ENCODE results near the gene EHD3.

DNA sequence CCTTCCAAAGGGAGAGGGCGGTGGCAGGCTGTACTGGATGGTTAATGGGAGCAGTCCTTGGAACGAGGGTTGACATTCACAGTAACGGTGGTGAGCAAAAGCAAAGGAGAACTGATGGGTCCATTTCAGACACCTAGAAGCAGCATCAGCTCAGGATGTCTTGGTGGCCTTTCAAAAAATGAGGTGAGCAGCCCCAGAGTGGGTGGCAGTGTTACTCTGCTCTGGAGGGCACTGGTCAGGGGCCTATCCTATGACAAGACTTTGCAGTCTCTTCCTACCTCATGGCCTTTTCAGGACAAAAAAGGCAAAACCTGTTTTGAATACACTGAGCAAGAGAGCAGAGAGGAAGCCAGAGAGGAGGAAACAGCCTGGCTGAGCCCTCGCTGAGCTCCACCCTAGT, 40.1 kb upstream of the EHD3 start:
- TF ChIP-seq, protein P1, sequence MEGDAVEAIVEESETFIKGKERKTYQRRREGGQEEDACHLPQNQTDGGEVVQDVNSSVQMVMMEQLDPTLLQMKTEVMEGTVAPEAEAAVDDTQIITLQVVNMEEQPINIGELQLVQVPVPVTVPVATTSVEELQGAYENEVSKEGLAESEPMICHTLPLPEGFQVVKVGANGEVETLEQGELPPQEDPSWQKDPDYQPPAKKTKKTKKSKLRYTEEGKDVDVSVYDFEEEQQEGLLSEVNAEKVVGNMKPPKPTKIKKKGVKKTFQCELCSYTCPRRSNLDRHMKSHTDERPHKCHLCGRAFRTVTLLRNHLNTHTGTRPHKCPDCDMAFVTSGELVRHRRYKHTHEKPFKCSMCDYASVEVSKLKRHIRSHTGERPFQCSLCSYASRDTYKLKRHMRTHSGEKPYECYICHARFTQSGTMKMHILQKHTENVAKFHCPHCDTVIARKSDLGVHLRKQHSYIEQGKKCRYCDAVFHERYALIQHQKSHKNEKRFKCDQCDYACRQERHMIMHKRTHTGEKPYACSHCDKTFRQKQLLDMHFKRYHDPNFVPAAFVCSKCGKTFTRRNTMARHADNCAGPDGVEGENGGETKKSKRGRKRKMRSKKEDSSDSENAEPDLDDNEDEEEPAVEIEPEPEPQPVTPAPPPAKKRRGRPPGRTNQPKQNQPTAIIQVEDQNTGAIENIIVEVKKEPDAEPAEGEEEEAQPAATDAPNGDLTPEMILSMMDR (IDR thresholded peaks at IDR 0.05 in 2 of 3, conservative IDR thresholded peaks at IDR 0.05 in 1 of 3; ENCODE audit: control insufficient read depth in 2 of 3, extremely low read depth in 1 of 3, insufficient read depth in 1 of 3, low read depth in 3 of 3, low read length in 3 of 3): no peak
- TF ChIP-seq RAD21 (IDR thresholded peaks at IDR 0.05; ENCODE audit: insufficient read depth, low read depth, low read length) (no peak), FOXM1 (IDR thresholded peaks at IDR 0.05; ENCODE audit: low read depth, low read length) (no peak), SMC3 (IDR thresholded peaks at IDR 0.05; ENCODE audit: borderline replicate concordance, low read length) (no peak), HDAC2 (IDR thresholded peaks at IDR 0.05) (no peak), CEBPB (IDR thresholded peaks at IDR 0.05; ENCODE audit: borderline replicate concordance in 1 of 2, low read depth in 2 of 2, low read length in 2 of 2) (no peak), JUNB (IDR thresholded peaks at IDR 0.05) (no peak), TBL1XR1 (IDR thresholded peaks at IDR 0.05; ENCODE audit: low read depth, low read length) (no peak), SUZ12 (IDR thresholded peaks at IDR 0.05; ENCODE audit: unreplicated experiment) (no peak)
